HCT116 (cell line): Measurements from ENCODE around the gene GMPPA. TPM values are rescaled to one million over a fixed set of nuclear protein-coding genes. Genes with fewer than 3 reads are reported as not detected.

Source experiments
- ATAC-seq: fragments of 200-7000 bp; cut with Tn5 transposase; 2 replicates; pipeline ENCODE4 v1.9.1; 2020; ENCODE audit warnings: mild to moderate bottlenecking, moderate library complexity
- BruUV-seq: library from RNA; stranded (reverse); fragments of 400-500 nt; replicated peaks from 2 replicates; lab custom pipeline; 2021; lab: Mats Ljungman, UMichigan
- CTCF ChIA-PET: fragments of 300-600 bp; sonication (Branson Sonifier 250); formaldehyde crosslinking; loops from one replicate; lab custom pipeline; 2021; ENCODE audit warnings: antibody characterized with exemption; lab: Charles Lee
- POLR2A ChIA-PET: fragments of 300-600, 350-600 bp; sonication (Branson Sonifier 250); formaldehyde crosslinking; loops from one replicate; lab custom pipeline; 2021; ENCODE audit warnings: antibody characterized with exemption; lab: Charles Lee
- RAD21 ChIA-PET, 2 experiments: fragments of 300-600 bp; sonication (Branson Sonifier 250); formaldehyde crosslinking; loops; one replicate each; lab custom pipeline; 2023; ENCODE audit warnings: low total read pairs in 2 of 2; ENCODE audit not compliant: uncharacterized antibody in 2 of 2, unreplicated experiment in 2 of 2, low non-redundant PET in 1 of 2; lab: Charles Lee
- DNase-seq: peaks from one replicate; pipeline ENCODE4 v3.0.0-alpha.2; 2010; ENCODE audit warnings: low read depth, low spot score
- H2AFZ ChIP-seq: fragments of 200-600 bp; shearing (Covaris generic), sonication (generic); 2 replicates; pipeline ENCODE4 v1.6.1; 2017; ENCODE audit warnings: low read depth, mixed run types, mixed read lengths, antibody characterized with exemption, low read length; ENCODE audit not compliant: poor library complexity, severe bottlenecking
- H3K27ac ChIP-seq: 2 replicates; pipeline ENCODE4 v1.5.1; 2012; ENCODE audit warnings: low read depth, low read length
- H3K27me3 ChIP-seq: fragments of 200-600 bp; sonication (generic); 2 replicates; pipeline ENCODE4 v1.6.1; 2016; ENCODE audit warnings: mixed run types, low read length, mixed read lengths; ENCODE audit not compliant: insufficient read depth
- H3K36me3 ChIP-seq, 2 experiments: fragments of 200-500 bp in 1 of 2; fragments of 200-600 bp in 1 of 2; sonication (Bioruptor generic) in 1 of 2; sonication (generic) in 1 of 2; 2 replicates each; pipeline versions ENCODE4 v1.5.1 to v1.6.1; 2014 to 2016; ENCODE audit warnings: low read length in 2 of 2, inconsistent platforms in 1 of 2, mixed read lengths in 1 of 2, mixed run types in 1 of 2; ENCODE audit not compliant: insufficient read depth in 2 of 2, control insufficient read depth in 1 of 2
- H3K4me1 ChIP-seq, 2 experiments: fragments of 200-600 bp in 1 of 2; sonication (generic) in 1 of 2; 2 replicates each; pipeline versions ENCODE4 v1.5.1 to v1.6.1; 2012 to 2017; ENCODE audit warnings: low read length in 2 of 2, inconsistent platforms in 1 of 2, mild to moderate bottlenecking in 1 of 2, mixed read lengths in 1 of 2, mixed run types in 1 of 2, moderate library complexity in 1 of 2; ENCODE audit not compliant: insufficient read depth in 2 of 2, control insufficient read depth in 1 of 2
- H3K4me2 ChIP-seq: fragments of 200-600 bp; sonication (generic); 2 replicates; pipeline ENCODE4 v1.6.1; 2017; ENCODE audit warnings: mixed run types, low read length, mixed read lengths
- H3K4me3 ChIP-seq, 2 experiments: fragments of 200-600 bp in 1 of 2; sonication (generic) in 1 of 2; replicated peaks in 1 of 2; 2 replicates each; pipeline ENCODE4 v1.5.1; 2011 to 2016; ENCODE audit warnings: low read length in 2 of 2, control low read depth in 1 of 2, low read depth in 1 of 2, mild to moderate bottlenecking in 1 of 2, mixed read lengths in 1 of 2, mixed run types in 1 of 2
- H3K79me2 ChIP-seq: fragments of 200-600 bp; sonication (generic); 2 replicates; pipeline ENCODE4 v1.6.1; 2017; ENCODE audit warnings: mild to moderate bottlenecking, mixed run types, low read length, moderate library complexity, mixed read lengths; ENCODE audit not compliant: insufficient read depth
- H3K9ac ChIP-seq: fragments of 200-600 bp; sonication (generic); 2 replicates; pipeline ENCODE4 v1.6.1; 2016; ENCODE audit warnings: low read length, mixed read lengths
- H3K9me2 ChIP-seq: fragments of 200-600 bp; sonication (generic), shearing (Covaris generic); 2 replicates; pipeline ENCODE4 v1.6.1; 2017; ENCODE audit warnings: mixed run types, mild to moderate bottlenecking, moderate library complexity; ENCODE audit not compliant: insufficient read depth
- H3K9me3 ChIP-seq, 2 experiments: fragments of 200-500 bp in 1 of 2; fragments of 200-600 bp in 1 of 2; sonication (Bioruptor generic) in 1 of 2; sonication (generic) in 1 of 2; 2 replicates each; pipeline ENCODE4 v1.6.1; 2014 to 2017; ENCODE audit warnings: low read length in 2 of 2, mixed read lengths in 2 of 2, inconsistent platforms in 1 of 2, low read depth in 1 of 2, mild to moderate bottlenecking in 1 of 2, mixed run types in 1 of 2, moderate library complexity in 1 of 2; ENCODE audit not compliant: control insufficient read depth in 1 of 2, insufficient read depth in 1 of 2
- H4K20me1 ChIP-seq: fragments of 200-600 bp; sonication (generic), shearing (Covaris generic); 2 replicates; pipeline ENCODE4 v1.6.1; 2017; ENCODE audit warnings: mixed run types, mild to moderate bottlenecking, moderate library complexity; ENCODE audit not compliant: insufficient read depth
- CEBPB ChIP-seq: IDR thresholded peaks from 2 replicates; pipeline ENCODE4 v1.6.1; 2012; ENCODE audit warnings: low read depth
- EGR1 ChIP-seq: IDR thresholded peaks from 2 replicates; pipeline ENCODE4 v1.6.1; 2012; ENCODE audit warnings: low read depth
- SRF ChIP-seq: IDR thresholded peaks from 2 replicates; pipeline ENCODE4 v1.6.1; 2012; ENCODE audit warnings: low read depth
- TCF7L2 ChIP-seq: IDR thresholded peaks from 2 replicates; pipeline ENCODE4 v1.7.0; 2011; ENCODE audit warnings: borderline replicate concordance, inconsistent platforms; ENCODE audit not compliant: insufficient read depth, insufficient read length; ENCODE audit errors: extremely low read depth
- ZFX ChIP-seq: fragments of 450-650 bp; IDR thresholded peaks from 2 replicates; pipeline ENCODE4 v1.6.1; 2017
- intact Hi-C: fragments of 100-400 bp; cut with micrococcal nuclease; formaldehyde crosslinking; loops from 2 replicates; pipeline ENCODE4 v1.10.0; 2022
- total RNA-seq: library from RNA; stranded (reverse); gene quantifications from one replicate; pipeline ENCODE4 v1.2.1, GENCODE V29; 2021; ENCODE audit not compliant: unreplicated experiment
- TF ChIP-seq, protein P1 (sequence below), 3 experiments: fragments of 200-600 bp in 1 of 3; sonication (generic) in 1 of 3; IDR thresholded peaks in 2 of 3; conservative IDR thresholded peaks in 1 of 3; 2 replicates each; pipeline ENCODE4 v1.5.1; 2012 to 2017; ENCODE audit warnings: low read depth in 2 of 3, low read length in 2 of 3, antibody characterized with exemption in 1 of 3, borderline replicate concordance in 1 of 3, control low read depth in 1 of 3, mild to moderate bottlenecking in 1 of 3, mixed read lengths in 1 of 3, mixed run types in 1 of 3, moderate library complexity in 1 of 3; ENCODE audit not compliant: insufficient read depth in 1 of 3
- TF ChIP-seq, protein P2 (sequence below): IDR thresholded peaks from 2 replicates; pipeline ENCODE4 v1.6.1; 2012; ENCODE audit warnings: low read depth
- TF ChIP-seq, protein P3 (sequence below): IDR thresholded peaks from 2 replicates; pipeline ENCODE4 v1.6.1; 2012

The GMPPA gene
- total RNA-seq, 1 experiment from 2014 or later, result 71.8 TPM

DNA sequence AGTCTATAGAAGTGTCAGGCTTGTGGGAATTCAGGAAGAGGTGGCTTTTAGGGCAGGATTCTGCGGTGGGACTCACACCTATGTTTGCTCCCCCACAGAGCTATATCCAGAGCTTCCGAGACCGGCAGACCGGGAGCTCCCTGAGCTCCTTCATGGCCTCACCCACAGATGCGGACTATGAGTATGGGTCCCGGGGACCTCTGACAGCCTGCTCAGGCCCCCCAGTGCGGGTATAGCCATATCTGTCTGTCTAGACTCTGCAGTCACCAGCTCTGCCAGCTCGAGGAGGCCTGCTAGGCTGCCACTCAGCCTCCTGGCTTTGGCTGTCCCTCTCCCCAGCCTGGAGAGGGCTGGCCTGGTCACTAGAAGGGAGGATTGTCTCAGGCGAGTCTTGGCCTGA, 50.9 kb downstream of the GMPPA start:
- CTCF ChIA-PET, result interaction anchor here (2.0 kb wide), 1 partner anchor 11 kb away, joined by 6 read pairs; no protein-coding TSS in a partner anchor

More for the DNA sequence above, 50.9 kb downstream of the GMPPA start:
- no peaks in the 10 kb centered on the region for H3K27me3 ChIP-seq
- no peak for DNase-seq
- no TSS peak for BruUV-seq
- ATAC-seq, result no peak
- POLR2A ChIA-PET, result no interaction called here
- RAD21 ChIA-PET, result no interaction called here
- H4K20me1 ChIP-seq, result no peaks in the 10 kb centered on the region
- H3K79me2 ChIP-seq, result peaks cover 18% of the 10 kb centered on the region; the same call in 1 of the 2 replicates
- peaks cover 3 to 20% of the 10 kb centered on the region in 2 experiments; a peak in 3 of 4 replicates for H3K4me1 ChIP-seq
- TF ChIP-seq CEBPB (no peak), TCF7L2 (no peak), ZFX (no peak), SRF (no peak), EGR1 (no peak)
- TF ChIP-seq, protein P1, sequence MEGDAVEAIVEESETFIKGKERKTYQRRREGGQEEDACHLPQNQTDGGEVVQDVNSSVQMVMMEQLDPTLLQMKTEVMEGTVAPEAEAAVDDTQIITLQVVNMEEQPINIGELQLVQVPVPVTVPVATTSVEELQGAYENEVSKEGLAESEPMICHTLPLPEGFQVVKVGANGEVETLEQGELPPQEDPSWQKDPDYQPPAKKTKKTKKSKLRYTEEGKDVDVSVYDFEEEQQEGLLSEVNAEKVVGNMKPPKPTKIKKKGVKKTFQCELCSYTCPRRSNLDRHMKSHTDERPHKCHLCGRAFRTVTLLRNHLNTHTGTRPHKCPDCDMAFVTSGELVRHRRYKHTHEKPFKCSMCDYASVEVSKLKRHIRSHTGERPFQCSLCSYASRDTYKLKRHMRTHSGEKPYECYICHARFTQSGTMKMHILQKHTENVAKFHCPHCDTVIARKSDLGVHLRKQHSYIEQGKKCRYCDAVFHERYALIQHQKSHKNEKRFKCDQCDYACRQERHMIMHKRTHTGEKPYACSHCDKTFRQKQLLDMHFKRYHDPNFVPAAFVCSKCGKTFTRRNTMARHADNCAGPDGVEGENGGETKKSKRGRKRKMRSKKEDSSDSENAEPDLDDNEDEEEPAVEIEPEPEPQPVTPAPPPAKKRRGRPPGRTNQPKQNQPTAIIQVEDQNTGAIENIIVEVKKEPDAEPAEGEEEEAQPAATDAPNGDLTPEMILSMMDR (IDR thresholded peaks at IDR 0.05 in 2 of 3, conservative IDR thresholded peaks at IDR 0.05 in 1 of 3; ENCODE audit: borderline replicate concordance in 1 of 3, insufficient read depth in 1 of 3, low read depth in 2 of 3, low read length in 2 of 3), result no peak
- TF ChIP-seq, protein P2, sequence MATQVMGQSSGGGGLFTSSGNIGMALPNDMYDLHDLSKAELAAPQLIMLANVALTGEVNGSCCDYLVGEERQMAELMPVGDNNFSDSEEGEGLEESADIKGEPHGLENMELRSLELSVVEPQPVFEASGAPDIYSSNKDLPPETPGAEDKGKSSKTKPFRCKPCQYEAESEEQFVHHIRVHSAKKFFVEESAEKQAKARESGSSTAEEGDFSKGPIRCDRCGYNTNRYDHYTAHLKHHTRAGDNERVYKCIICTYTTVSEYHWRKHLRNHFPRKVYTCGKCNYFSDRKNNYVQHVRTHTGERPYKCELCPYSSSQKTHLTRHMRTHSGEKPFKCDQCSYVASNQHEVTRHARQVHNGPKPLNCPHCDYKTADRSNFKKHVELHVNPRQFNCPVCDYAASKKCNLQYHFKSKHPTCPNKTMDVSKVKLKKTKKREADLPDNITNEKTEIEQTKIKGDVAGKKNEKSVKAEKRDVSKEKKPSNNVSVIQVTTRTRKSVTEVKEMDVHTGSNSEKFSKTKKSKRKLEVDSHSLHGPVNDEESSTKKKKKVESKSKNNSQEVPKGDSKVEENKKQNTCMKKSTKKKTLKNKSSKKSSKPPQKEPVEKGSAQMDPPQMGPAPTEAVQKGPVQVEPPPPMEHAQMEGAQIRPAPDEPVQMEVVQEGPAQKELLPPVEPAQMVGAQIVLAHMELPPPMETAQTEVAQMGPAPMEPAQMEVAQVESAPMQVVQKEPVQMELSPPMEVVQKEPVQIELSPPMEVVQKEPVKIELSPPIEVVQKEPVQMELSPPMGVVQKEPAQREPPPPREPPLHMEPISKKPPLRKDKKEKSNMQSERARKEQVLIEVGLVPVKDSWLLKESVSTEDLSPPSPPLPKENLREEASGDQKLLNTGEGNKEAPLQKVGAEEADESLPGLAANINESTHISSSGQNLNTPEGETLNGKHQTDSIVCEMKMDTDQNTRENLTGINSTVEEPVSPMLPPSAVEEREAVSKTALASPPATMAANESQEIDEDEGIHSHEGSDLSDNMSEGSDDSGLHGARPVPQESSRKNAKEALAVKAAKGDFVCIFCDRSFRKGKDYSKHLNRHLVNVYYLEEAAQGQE, result no peak
- TF ChIP-seq, protein P3, sequence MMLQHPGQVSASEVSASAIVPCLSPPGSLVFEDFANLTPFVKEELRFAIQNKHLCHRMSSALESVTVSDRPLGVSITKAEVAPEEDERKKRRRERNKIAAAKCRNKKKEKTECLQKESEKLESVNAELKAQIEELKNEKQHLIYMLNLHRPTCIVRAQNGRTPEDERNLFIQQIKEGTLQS, result no peak
- no peak overlapping the region for H3K9ac ChIP-seq
- no peaks in the 10 kb centered on the region for H3K9me2 ChIP-seq
- no peak overlapping the region for H3K4me2 ChIP-seq
- intact Hi-C loops, result no loop called here
- H2AFZ ChIP-seq, result no peak overlapping the region
- H3K27ac ChIP-seq, result no peak overlapping the region
- no peaks in the 10 kb centered on the region for H3K9me3 ChIP-seq
- no peak overlapping the region for H3K4me3 ChIP-seq
- H3K36me3 ChIP-seq, result peaks cover 2 to 6% of the 10 kb centered on the region in 2 experiments; a peak in 1 of 4 replicates
